IMR-90 (cell line): ENCODE results near the gene BTNL8. TPM values are rescaled to one million over a fixed set of nuclear protein-coding genes. Genes with fewer than 3 reads are reported as not detected.

Source experiments
- ATAC-seq: fragments of 200-7000 bp; cut with Tn5 transposase; 2 replicates; pipeline ENCODE4 v1.9.1; 2020; ENCODE audit warnings: low read depth, mild to moderate bottlenecking, moderate library complexity
- Bru-seq: library from RNA; stranded (reverse); fragments of 400-500 nt; gene quantifications from one replicate; lab custom pipeline; 2021; lab: Mats Ljungman, UMichigan
- BruChase-seq, 2 experiments: library from RNA; stranded (reverse); fragments of 400-500 nt; gene quantifications; one replicate each; lab custom pipeline; 2021; lab: Mats Ljungman, UMichigan
- BruUV-seq: library from RNA; stranded (reverse); fragments of 400-500 nt; replicated peaks from 2 replicates; lab custom pipeline; 2021; lab: Mats Ljungman, UMichigan
- CTCF ChIA-PET: fragments of 300-600 bp; formaldehyde crosslinking; extraction: SDS; loops from one replicate; lab custom pipeline; 2021; ENCODE audit warnings: antibody characterized with exemption; lab: Yijun Ruan, JAX
- POLR2A ChIA-PET: fragments of 300-600 bp; sonication (Branson Sonifier 250); formaldehyde crosslinking; loops from one replicate; lab custom pipeline; 2022; ENCODE audit warnings: antibody characterized with exemption; ENCODE audit not compliant: unreplicated experiment; lab: Charles Lee
- DNase-seq: peaks from one replicate; pipeline ENCODE4 v3.0.0; 2013
- H2AFZ ChIP-seq: replicated peaks from 2 replicates; pipeline ENCODE3; 2013; ENCODE audit warnings: low read length, mild to moderate bottlenecking; ENCODE audit not compliant: poor library complexity
- H2AK5ac ChIP-seq: 2 replicates; pipeline ENCODE4 v1.6.1; 2013; ENCODE audit warnings: low read depth, low read length, inconsistent platforms
- H2AK9ac ChIP-seq: replicated peaks from 2 replicates; pipeline ENCODE3; 2013; ENCODE audit warnings: mild to moderate bottlenecking, low read depth, low read length, moderate library complexity; ENCODE audit not compliant: poor library complexity
- H2BK120ac ChIP-seq: 2 replicates; pipeline ENCODE4 v1.6.1; 2013; ENCODE audit warnings: low read depth, low read length, inconsistent platforms
- H2BK15ac ChIP-seq: 3 replicates; pipeline ENCODE4 v1.6.1; 2013; ENCODE audit warnings: low read depth, low read length, inconsistent platforms
- H2BK20ac ChIP-seq: 2 replicates; pipeline ENCODE4 v1.6.1; 2013; ENCODE audit warnings: low read depth, mild to moderate bottlenecking, inconsistent platforms, low read length, moderate library complexity
- H2BK5ac ChIP-seq: 2 replicates; pipeline ENCODE4 v1.6.1; 2013; ENCODE audit warnings: mild to moderate bottlenecking, low read depth, low read length, inconsistent platforms; ENCODE audit not compliant: poor library complexity, severe bottlenecking
- H3K14ac ChIP-seq: replicated peaks from 2 replicates; pipeline ENCODE4 v1.6.1; 2013; ENCODE audit warnings: low read depth, low read length, inconsistent platforms
- H3K18ac ChIP-seq: 2 replicates; pipeline ENCODE4 v1.6.1; 2013; ENCODE audit warnings: low read depth, low read length, control low read depth
- H3K23ac ChIP-seq: 2 replicates; pipeline ENCODE4 v1.6.1; 2013; ENCODE audit warnings: low read depth, low read length, inconsistent platforms
- H3K27ac ChIP-seq: 2 replicates; pipeline ENCODE4 v1.5.1; 2013; ENCODE audit warnings: mild to moderate bottlenecking, control low read depth, low read length; ENCODE audit not compliant: insufficient read depth
- H3K27me3 ChIP-seq: 2 replicates; pipeline ENCODE4 v1.6.1; 2013; ENCODE audit warnings: low read length; ENCODE audit not compliant: control insufficient read depth, insufficient read depth
- H3K36me3 ChIP-seq: 2 replicates; pipeline ENCODE4 v1.6.1; 2013; ENCODE audit warnings: low read length, mixed read lengths; ENCODE audit not compliant: control insufficient read depth, insufficient read depth
- H3K4ac ChIP-seq: 2 replicates; pipeline ENCODE4 v1.6.1; 2013; ENCODE audit warnings: low read depth, low read length, inconsistent platforms
- H3K4me1 ChIP-seq: 2 replicates; pipeline ENCODE4 v1.6.1; 2013; ENCODE audit warnings: low read length, mixed read lengths; ENCODE audit not compliant: control insufficient read depth, insufficient read depth
- H3K4me2 ChIP-seq: 2 replicates; pipeline ENCODE4 v1.6.1; 2013; ENCODE audit warnings: low read depth, mild to moderate bottlenecking, control low read depth, low read length, moderate library complexity
- H3K4me3 ChIP-seq: 2 replicates; pipeline ENCODE4 v1.5.1; 2013; ENCODE audit warnings: low read depth, mild to moderate bottlenecking, control low read depth, low read length, moderate library complexity; ENCODE audit not compliant: insufficient read depth
- H3K56ac ChIP-seq: 2 replicates; pipeline ENCODE4 v1.6.1; 2013; ENCODE audit warnings: low read length, inconsistent platforms; ENCODE audit not compliant: insufficient read depth; ENCODE audit errors: extremely low read depth
- H3K79me1 ChIP-seq, 2 experiments: 2 replicates each; pipeline ENCODE4 v1.6.1; 2013; ENCODE audit warnings: low read length in 2 of 2, inconsistent platforms in 1 of 2, low read depth in 1 of 2
- H3K9ac ChIP-seq: 2 replicates; pipeline ENCODE4 v1.6.1; 2013; ENCODE audit warnings: low read depth, low read length, control low read depth
- H3K9me1 ChIP-seq: 2 replicates; pipeline ENCODE4 v1.6.1; 2013; ENCODE audit warnings: low read length, inconsistent platforms; ENCODE audit not compliant: insufficient read depth
- H3K9me3 ChIP-seq: 2 replicates; pipeline ENCODE4 v1.6.1; 2013; ENCODE audit warnings: low read length; ENCODE audit not compliant: control insufficient read depth, insufficient read depth
- H4K20me1 ChIP-seq: 2 replicates; pipeline ENCODE4 v1.6.1; 2013; ENCODE audit warnings: low read length, inconsistent platforms; ENCODE audit not compliant: insufficient read depth
- H4K5ac ChIP-seq: 2 replicates; pipeline ENCODE4 v1.6.1; 2013; ENCODE audit warnings: mild to moderate bottlenecking, low read depth, low read length, control low read depth
- H4K8ac ChIP-seq, 2 experiments: 2 replicates each; pipeline ENCODE4 v1.6.1; 2013; ENCODE audit warnings: low read depth in 2 of 2, low read length in 2 of 2, control low read depth in 1 of 2, inconsistent platforms in 1 of 2
- H4K91ac ChIP-seq: 2 replicates; pipeline ENCODE4 v1.6.1; 2013; ENCODE audit warnings: low read depth, low read length, inconsistent platforms; ENCODE audit not compliant: insufficient read depth
- BHLHE40 ChIP-seq: fragments of 150-350 bp; IDR thresholded peaks from 2 replicates; pipeline ENCODE4 v1.6.1; 2016; ENCODE audit warnings: mild to moderate bottlenecking, low read depth, low read length
- MAZ ChIP-seq: IDR thresholded peaks from 2 replicates; pipeline ENCODE4 v1.6.1; 2012; ENCODE audit warnings: low read depth, mild to moderate bottlenecking, low read length, improper control_type of control experiment, moderate library complexity, borderline replicate concordance
- NFE2L2 ChIP-seq: fragments of 150-350 bp; IDR thresholded peaks from 2 replicates; pipeline ENCODE4 v1.6.1; 2016; ENCODE audit warnings: low read depth, mild to moderate bottlenecking, low read length
- RCOR1 ChIP-seq: IDR thresholded peaks from 2 replicates; pipeline ENCODE4 v1.6.1; 2012; ENCODE audit warnings: mild to moderate bottlenecking, low read length, improper control_type of control experiment; ENCODE audit not compliant: insufficient replicate concordance
- SMC3 ChIP-seq: fragments of 150-350 bp; IDR thresholded peaks from 2 replicates; pipeline ENCODE4 v1.6.1; 2016; ENCODE audit warnings: low read depth, mild to moderate bottlenecking, antibody characterized with exemption, low read length, moderate library complexity
- WGBS, 2 experiments: methylation state at CpG; one replicate each; pipeline versions ENCODE4 v1.1.5 to v1.1.7; 2013; ENCODE audit warnings: missing lambda C conversion rate in 2 of 2; ENCODE audit not compliant: insufficient read length in 1 of 2; ENCODE audit errors: extremely low coverage in 2 of 2; 5-methylcytosine and 5-hydroxymethylcytosine counted together
- dilution Hi-C: fragments of 300-500 bp; cut with HindIII; formaldehyde crosslinking; loops from one replicate; pipeline ENCODE4 v1.14.3; 2018; ENCODE audit warnings: low sequenced_read_pairs; ENCODE audit not compliant: unreplicated experiment
- in situ Hi-C: fragments of 300-500 bp; cut with MboI; formaldehyde crosslinking; loops from 3 replicates; pipeline ENCODE4 v1.14.3; 2019; ENCODE audit warnings: low sequenced_read_pairs, inconsistent platforms, mixed read lengths
- intact Hi-C: fragments of 100-400 bp; cut with micrococcal nuclease; formaldehyde crosslinking; loops from 2 replicates; pipeline ENCODE4 v1.10.0; 2022
- long read RNA-seq: library from polyadenylated mRNA; unstranded; transcript quantifications from one replicate; pipeline ENCODE4 v2.0.0, GENCODE V29; 2021; ENCODE audit not compliant: unreplicated experiment
- polyA plus RNA-seq, 3 experiments: library from polyadenylated mRNA; depleted of rRNA; stranded (reverse); fragments of >200 nt; gene quantifications; 2 replicates each; pipeline ENCODE4 v1.2.3, GENCODE V29; 2012; ENCODE audit warnings: low replicate concordance in 1 of 3
- total RNA-seq: library from RNA; depleted of rRNA; stranded (reverse); fragments of >200 nt; gene quantifications from 2 replicates; pipeline ENCODE4 v1.2.3, GENCODE V29; 2012; rRNA removed

The BTNL8 gene
- total RNA-seq (not detected in 2 replicates), polyA plus RNA-seq (2012; rRNA removed) (not detected in 2 replicates), Bru-seq, nascent RNA (percentile 2 among the genes with signal in this experiment), BruChase-seq, experiment 1, labeled RNA remaining after a 6-hour chase (percentile 3 among the genes with signal in this experiment), BruChase-seq, experiment 2, labeled RNA remaining after a 2-hour chase (percentile 5 among the genes with signal in this experiment)
- polyA plus RNA-seq (2012; cell fraction: cytosol; rRNA removed), result not detected in 2 replicates
- polyA plus RNA-seq (2012; cell fraction: nucleus; rRNA removed; ENCODE audit: low replicate concordance), result not detected in 2 replicates
- long read RNA-seq, result 0 reads

- H3K4me3 ChIP-seq, result no peak within 1 kb of the TSS
- no peak within 1 kb of the TSS for H3K14ac ChIP-seq
- no peak within 1 kb of the TSS for H3K23ac ChIP-seq
- H2BK15ac ChIP-seq, result no peak within 1 kb of the TSS
- no peak within 1 kb of the TSS for H2BK120ac ChIP-seq
- no peak within 1 kb of the TSS for H2BK5ac ChIP-seq
- H4K91ac ChIP-seq, result no peak within 1 kb of the TSS
- no peak within 1 kb of the TSS for H2AK9ac ChIP-seq
- no peak within 1 kb of the TSS for H3K56ac ChIP-seq
- H3K27me3 ChIP-seq, result no peaks in the 10 kb centered on the region
- in situ Hi-C loops (no loop called here), dilution Hi-C loops (no loop called here), intact Hi-C loops (no loop called here)
- no peak within 1 kb of the TSS for H3K9ac ChIP-seq
- no peaks in the 10 kb centered on the region for H3K9me1 ChIP-seq
- no TSS peak for BruUV-seq
- no peak within 1 kb of the TSS for H4K8ac ChIP-seq
- H3K4me1 ChIP-seq, result no peaks in the 10 kb centered on the region
- no peak within 1 kb of the TSS for H3K18ac ChIP-seq
- DNase-seq, result no peak
- H2AK5ac ChIP-seq, result no peak within 1 kb of the TSS
- H3K27ac ChIP-seq, result no peak within 1 kb of the TSS
- H4K20me1 ChIP-seq, result no peaks in the 10 kb centered on the region
- no peak within 1 kb of the TSS for H2AFZ ChIP-seq
- H4K5ac ChIP-seq, result no peak within 1 kb of the TSS
- no peaks in the 10 kb centered on the region for H3K79me1 ChIP-seq
- POLR2A ChIA-PET, result no interaction called here
- WGBS, 2 experiments, result no CpG with 5 or more reads among the region's 9 CpGs
- CTCF ChIA-PET, result no interaction called here
- no peak within 1 kb of the TSS for H3K4ac ChIP-seq
- TF ChIP-seq BHLHE40, result no peak
- TF ChIP-seq RCOR1, result no peak
- no peak for TF ChIP-seq NFE2L2
- TF ChIP-seq MAZ, result no peak
- TF ChIP-seq SMC3, result no peak
- H3K9me3 ChIP-seq, result peaks cover 5% of the 10 kb centered on the region; the same call in 1 of the 2 replicates
- H2BK20ac ChIP-seq, result no peak within 1 kb of the TSS
- no peak for ATAC-seq
- H3K4me2 ChIP-seq, result no peak within 1 kb of the TSS
- no peaks in the 10 kb centered on the region for H3K36me3 ChIP-seq
Measured at GRCh38 chr5:180898621-180899246, at the start of gene BTNL8. TSS of gene BTNL8 (plus strand) at chr5:180899159. CDS start at chr5:180899311, 152 bp downstream.
